Measurements from ENCODE around the gene CLEC16A.

DNA sequence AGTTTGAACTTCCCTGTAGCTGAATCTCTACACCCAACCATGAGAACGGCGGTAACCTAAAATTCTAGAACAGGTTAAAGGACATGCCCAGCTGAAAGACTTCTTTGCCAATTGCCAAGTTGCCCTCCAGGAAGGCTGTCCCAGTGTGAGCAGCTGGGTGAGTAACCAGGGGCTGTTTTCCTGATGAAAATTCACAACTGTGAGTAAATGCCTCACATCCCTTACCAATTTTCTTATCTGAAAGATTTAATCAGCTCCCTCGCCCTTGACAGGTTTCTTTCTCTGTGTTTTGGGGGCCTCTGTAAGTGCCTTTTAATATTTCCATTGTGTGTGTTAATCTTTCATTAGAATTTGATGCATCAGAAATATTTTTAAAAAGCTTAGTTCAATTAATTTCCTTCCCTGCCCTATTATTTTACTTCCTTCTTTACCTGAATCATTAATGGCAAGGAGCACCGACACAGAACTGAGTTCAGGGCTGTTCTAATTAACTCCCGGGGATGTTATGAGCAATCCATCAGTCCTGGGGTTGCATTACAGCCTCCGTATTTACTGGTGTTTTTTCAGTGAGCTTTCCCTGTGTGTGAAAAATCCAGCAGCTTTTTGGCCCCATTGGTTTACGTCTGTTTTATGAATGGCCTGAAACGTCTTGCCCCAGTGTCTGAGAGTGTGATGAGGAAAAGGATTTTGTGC, 152.9 kb downstream of the CLEC16A start:
- TF ChIP-seq, protein P1, sequence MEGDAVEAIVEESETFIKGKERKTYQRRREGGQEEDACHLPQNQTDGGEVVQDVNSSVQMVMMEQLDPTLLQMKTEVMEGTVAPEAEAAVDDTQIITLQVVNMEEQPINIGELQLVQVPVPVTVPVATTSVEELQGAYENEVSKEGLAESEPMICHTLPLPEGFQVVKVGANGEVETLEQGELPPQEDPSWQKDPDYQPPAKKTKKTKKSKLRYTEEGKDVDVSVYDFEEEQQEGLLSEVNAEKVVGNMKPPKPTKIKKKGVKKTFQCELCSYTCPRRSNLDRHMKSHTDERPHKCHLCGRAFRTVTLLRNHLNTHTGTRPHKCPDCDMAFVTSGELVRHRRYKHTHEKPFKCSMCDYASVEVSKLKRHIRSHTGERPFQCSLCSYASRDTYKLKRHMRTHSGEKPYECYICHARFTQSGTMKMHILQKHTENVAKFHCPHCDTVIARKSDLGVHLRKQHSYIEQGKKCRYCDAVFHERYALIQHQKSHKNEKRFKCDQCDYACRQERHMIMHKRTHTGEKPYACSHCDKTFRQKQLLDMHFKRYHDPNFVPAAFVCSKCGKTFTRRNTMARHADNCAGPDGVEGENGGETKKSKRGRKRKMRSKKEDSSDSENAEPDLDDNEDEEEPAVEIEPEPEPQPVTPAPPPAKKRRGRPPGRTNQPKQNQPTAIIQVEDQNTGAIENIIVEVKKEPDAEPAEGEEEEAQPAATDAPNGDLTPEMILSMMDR (IDR thresholded peaks at IDR 0.05; ENCODE audit: borderline replicate concordance, extremely low read depth, low read length, poor library complexity, severe bottlenecking), result no peak
- no peak for TF ChIP-seq EZH2 (IDR thresholded peaks at IDR 0.05; ENCODE audit: borderline replicate concordance, low read depth, low read length, severe bottlenecking)
